ENCODE results near the gene BRMS1.
A peak's percentile ranks its signal among the peaks of the same experiment; 100 is the strongest.
"Not testable (repeated sequence)": the region's sequence is repeated elsewhere in the genome, so short reads cannot be mapped to it uniquely, and the experiment has no call there.

The BRMS1 gene

DNA sequence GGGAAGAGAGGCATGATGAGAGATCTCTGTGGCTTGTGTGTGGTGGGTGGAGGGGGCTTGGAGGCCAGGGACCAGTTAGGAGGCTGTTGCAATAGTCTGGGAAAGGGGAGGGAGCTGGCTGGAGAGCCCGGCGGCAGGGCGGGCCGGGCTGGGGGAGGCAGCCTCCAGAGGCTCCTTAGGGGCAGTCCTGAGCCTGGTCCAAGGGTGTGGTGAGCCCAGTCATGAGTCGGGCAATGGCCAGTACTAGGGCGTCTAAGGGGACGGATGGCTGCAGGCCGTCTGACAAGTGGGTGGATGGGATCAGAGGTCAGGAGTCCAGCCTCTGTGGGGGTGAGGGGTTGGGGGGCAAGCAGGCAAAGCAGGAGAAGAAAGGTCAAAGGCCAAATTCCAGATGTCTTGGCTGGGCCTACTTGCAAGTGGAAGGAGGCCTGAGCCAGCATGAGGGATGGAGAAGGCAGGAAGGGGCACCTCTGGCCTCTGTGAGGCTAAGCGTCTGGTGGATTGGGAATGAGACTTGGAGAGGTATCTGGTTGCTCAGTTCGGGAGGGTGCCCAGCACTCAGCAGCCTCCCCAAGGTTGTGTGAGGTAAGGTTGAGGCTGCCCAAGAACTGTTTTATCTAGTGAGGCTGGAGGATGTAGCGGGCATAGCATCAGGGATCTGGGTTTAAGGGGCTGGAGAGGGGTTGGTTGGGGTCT lies 22.0 kb downstream of the BRMS1 start:
- DNase-seq (ENCODE audit: low read depth, low spot score) = no peak

DNA sequence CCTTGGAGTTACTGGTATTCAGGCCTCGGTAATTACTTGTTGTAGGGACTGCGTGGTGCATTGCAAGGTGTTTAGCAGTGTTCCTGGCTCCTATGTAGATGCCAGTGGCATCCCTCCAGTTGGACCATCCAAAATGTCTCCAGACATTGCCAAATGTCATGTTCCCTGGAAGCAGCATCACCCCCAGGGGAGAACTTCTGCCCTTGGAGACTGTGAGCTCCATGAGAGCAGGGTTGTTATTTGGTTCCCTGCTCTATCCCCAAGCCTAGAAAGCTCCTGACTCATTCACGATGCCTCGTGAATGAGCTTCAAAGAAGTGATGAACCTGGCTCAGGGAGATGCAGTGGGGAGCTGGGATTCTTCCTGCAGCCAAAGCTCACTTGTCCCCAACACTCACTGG lies 23.3 kb downstream of the BRMS1 start:
- no peak for DNase-seq (ENCODE audit: low read depth, low spot score)

DNA sequence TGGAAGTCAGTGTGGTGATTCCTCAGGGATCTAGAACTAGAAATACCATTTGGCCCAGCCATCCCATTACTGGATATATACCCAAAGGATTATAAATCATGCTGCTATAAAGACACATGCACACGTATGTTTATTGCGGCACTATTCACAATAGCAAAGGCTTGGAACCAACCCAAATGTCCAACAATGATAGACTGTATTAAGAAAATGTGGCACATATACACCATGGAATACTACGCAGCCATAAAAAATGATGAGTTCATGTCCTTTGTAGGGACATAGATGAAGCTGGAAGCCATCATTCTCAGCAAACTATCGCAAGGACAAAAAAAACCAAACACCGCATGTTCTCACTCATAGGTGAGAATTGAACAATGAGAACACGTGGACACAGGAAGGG lies 24.2 kb downstream of the BRMS1 start:
- not testable (repeated sequence) for DNase-seq (ENCODE audit: low read depth, low spot score)

DNA sequence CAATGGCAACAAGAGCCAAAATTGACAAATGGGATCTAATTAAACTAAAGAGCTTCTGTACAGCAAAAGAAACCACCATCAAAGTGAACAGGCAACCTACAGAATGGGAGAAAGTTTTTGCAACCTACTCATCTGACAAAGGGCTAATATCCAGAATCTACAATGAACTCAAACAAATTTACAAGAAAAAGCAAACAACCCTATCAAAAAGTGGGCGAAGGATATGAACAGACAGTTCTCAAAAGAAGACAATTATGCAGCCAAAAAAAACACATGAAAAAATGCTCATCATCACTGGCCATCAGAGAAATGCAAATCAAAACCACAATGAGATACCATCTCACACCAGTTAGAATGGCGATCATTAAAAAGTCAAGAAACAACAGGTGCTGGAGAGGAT lies 24.6 kb downstream of the BRMS1 start:
- not testable (repeated sequence) for DNase-seq (ENCODE audit: low read depth, low spot score)

DNA sequence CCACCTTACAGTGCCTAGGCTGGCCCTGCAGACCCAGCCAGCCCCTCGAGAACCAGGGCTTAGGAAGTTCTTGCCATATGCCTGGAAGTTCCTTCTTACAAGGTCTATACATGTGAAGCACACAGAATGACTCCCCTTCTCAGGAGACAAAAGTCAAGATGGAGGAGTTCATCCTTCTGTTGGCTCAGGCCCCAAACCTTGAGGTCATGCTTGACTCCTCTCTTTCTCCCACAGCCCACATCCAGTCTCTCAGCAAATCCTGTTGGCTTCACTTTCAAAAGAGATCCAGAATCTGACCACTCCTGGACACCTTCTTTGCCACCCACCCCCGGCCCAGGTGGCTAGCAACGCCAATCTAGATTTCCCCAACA lies 26.3 kb downstream of the BRMS1 start:
- DNase-seq (ENCODE audit: low read depth, low spot score) = no peak

DNA sequence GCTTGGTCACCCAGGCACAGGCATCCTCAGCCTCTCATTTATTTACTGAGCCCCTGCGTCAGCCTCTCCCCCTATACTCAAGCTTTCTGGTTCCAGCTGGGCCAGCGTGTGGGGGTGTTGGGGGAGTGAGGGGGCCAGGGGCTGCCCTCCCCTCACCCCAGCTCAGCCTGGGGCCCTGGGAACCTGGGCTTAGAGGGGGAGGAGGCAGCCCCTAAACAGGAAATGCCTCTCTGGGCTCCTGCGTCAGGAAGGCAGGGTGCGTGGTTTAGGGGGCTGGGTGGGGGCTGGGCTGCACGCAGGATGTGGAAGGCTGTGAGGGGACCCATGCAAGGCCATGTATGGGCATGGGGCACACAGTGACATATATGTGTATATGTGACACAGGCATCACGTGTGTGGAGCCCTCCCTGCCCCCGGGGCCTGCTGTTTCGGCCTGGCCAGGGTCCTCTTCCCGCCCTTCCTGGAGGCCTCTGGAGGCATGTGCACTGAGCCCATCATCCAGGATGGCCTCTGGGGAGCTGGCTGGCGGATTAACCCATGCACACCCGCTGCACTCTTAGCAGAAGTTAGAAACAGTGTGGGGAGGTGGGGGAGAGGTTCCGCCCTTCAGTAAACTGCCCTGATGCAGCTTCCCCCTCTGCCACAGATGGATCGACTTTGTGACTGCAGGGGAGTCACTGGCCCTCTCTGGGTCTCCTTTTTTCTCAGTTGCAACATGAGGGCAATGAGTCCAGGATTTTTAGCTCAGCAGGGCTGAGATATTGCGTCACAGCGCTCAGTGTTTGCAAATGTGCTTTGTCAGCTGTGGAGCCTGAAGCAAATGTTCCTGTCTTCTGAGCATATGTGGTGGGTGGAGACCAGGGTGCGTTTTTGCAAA lies 26.9 kb downstream of the BRMS1 start:
- no peak for DNase-seq (ENCODE audit: low read depth, low spot score)

DNA sequence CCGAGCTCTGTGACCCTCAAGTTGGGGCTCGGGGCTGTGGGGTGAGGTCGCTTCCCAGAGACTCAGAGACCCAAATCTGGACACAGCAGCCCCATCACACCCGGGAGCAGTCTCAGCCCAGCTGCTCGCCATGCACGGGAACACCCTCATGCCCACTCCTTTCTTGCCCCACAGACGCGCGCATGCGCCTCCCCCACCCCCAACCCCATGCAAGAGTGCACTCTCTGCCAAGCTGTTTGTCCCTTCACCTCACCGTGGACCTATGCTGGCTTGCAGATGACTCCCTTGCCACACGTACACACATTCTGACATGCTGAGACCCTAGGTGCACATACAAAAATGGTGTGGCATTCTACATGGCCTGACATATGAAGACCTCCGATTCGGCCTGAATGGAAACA lies 27.6 kb downstream of the BRMS1 start:
- DNase-seq (ENCODE audit: low read depth, low spot score) = no peak

DNA sequence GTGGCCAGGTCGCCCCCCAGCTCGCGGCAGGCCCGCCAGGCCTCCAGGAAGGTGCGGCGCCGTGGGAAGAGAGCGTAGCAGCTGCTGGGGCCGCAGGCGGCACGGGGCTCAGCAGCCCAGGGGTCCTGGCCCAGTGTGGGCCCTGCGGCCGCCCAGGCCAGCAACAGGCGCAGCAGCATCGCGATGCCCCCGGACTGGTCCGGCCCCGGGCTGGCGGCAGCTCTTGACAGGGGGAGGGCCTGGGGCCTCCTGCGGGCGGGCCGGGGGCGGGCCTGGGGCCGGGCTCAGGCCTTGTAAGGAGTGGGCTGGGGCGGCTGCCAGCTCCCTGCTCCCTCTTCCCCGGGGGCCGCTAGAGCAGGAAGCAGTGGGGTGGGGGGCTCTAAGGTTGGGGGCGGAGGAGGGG lies 28.1 kb downstream of the BRMS1 start, which contains the start of gene CD248:
TSS of gene CD248 (minus strand) at position 196 of the 403 bp plus-strand sequence. CDS start at position 179, 17 bp downstream.
- DNase-seq (ENCODE audit: low read depth, low spot score) = peak; percentile 77

DNA sequence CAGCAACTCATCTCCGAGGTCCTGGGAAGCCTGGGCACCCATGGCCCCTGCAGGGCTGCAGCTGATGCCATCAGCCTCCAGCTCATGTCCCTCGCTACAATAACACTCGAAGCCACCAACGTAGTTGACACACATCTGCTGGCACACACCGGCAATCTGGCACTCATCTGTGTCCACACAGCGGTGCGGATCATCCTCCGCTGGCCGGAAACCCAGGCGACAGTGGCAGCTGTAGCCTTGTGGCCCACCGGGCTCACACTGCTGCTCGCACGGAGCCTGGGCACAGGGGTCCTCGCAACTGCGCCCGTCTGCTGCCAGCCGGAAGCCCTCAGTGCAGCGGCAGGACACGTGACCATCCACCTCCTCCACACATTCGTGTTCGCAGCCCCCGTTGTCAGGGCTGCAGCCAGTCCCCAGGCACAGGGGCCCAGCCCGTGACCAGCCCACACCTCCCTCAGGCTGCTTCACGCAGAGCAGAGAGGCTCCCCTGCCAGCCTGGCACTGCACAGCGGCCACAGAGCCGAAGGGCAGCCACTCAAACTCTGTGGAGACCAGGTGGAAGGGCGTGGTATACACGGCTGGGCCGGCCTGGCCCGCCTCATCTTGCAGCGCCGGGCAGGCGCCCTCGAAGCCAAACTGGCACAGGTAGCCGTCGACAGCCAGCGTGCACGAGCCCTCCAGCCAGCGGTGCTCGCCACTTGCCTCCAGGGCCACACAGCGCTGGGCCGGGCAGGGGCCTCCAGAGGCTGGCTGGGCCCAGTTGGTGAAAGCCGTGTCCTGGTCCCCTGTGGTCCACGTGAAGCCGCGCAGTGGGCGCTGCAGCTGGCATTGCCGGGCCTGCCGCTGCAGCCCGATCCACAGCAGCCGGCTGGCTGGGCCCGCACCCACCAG lies 28.7 kb downstream of the BRMS1 start:
- no peak for DNase-seq (ENCODE audit: low read depth, low spot score)

DNA sequence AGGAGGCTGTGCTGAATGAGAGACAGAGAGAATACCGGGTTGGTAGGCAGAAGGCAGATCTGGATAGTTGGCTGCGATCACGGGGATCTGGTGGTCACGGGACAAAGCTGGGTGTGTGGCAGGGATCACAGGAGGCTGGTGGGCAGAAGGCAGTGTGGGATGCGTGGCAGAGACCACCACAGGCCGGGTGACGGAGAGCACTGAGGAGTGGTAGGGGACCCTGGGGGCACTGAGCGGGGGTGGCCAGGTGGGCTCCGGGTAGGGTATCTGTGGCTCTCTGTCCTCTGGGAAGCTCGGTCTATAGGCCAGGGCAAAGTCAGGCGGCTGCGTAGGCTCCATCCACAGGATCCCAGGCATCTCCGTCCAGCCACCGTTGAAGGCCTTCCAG lies 29.4 kb downstream of the BRMS1 start:
- no peak for DNase-seq (ENCODE audit: low read depth, low spot score)

DNA sequence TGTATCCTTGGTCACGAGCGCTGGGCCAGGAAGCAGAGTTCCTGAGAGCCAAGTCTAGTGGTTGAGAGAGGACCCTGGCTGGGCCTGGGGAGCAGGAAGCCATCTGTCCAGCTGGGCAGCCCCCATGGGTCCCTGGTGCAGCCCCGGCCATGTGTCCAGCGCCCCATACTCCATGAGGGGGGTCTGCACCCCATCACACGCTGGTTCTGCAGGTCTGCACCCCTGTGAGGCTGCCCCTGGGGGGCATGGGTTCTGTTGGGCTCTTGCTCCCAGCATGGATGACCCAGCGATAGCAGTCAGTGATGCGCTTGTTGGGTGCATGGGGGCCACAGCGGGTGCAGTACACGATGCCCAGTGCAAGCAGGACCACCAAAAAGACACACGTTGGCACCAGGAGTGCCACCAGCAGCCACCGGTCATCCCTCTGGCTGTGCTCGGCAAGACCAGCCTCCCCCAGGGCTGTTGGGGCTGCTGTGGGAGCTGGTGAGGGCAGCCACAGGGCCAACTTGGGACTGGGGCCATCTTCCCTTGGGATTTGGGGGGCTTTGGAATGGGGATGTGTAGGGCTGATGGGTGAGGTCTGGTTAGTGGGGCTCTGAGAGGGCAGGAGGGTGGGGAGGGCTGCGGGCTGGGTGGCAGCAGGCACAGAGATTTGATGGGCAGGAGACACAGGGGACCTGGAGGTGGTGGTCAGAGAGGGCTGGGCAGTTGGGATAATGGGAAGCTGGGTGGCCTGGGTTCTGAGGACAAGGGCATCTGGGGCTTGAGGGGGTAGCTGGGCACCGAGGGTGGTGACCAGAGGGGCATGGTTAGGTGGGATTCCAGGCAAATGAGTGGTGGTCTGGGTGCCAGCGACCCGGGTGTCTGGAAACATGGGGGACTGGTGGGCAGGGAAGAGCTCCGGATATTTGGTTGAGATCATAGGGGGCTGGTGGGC lies 30.1 kb downstream of the BRMS1 start:
- no peak for DNase-seq (ENCODE audit: low read depth, low spot score)

DNA sequence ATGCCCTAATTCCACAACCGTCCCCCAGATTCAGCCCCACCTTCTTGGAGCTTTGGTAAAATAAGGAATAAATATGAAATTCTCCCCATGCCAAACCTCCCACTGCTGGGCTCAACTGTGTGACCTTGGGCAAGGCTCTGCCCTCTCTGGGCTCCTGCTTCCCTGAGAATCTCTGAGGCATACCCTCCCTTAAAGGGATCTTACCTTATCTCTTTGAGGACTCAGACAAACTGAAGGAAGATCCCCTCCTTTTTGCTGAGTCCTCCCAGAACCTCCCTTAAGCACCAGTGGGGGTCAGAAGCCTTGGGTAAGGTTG lies 30.8 kb downstream of the BRMS1 start:
- no peak for DNase-seq (ENCODE audit: low read depth, low spot score)

DNA sequence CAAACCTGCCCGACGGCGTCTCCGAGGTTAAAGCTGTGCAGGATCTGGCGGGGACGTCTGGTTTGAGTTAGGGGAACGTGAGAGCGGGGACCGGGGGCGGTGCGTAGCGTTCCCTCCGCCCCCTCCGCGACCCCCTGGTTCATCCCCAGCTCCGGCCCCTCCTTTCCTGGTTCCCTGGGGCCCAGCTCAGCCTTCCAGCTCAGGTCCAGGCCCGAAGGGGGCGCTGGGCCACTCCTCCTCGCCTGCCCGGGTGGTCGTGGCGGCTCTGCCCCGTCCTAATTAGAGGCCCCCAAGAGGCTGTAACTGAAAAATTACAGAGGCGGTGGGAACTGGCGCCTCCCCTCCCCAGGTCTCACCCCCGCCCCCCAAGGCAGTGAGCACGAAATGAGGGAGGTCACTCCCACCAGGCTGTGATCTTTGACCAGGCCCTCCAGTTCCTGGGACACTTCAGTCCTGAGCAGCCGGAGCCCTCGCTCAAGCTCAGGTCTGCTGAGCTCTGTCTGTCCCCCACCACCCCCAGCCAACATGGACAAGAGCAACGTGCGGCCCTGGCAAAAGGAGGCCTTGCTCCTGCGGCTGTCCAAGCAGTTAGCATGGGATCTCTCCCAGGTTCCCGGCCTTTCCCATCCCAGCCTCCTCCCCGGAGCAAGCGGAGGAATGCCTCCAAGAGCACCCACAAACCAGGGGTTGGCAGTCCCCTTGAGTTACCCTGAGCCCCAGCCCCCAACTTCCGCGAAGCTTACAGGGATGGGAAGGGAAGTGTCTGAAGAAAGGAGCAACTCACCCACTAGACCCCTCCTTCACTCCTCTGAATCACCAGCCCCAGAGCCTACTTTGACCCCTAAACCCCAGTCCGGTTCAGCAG lies 31.4 kb downstream of the BRMS1 start:
- no peak for DNase-seq (ENCODE audit: low read depth, low spot score)

DNA sequence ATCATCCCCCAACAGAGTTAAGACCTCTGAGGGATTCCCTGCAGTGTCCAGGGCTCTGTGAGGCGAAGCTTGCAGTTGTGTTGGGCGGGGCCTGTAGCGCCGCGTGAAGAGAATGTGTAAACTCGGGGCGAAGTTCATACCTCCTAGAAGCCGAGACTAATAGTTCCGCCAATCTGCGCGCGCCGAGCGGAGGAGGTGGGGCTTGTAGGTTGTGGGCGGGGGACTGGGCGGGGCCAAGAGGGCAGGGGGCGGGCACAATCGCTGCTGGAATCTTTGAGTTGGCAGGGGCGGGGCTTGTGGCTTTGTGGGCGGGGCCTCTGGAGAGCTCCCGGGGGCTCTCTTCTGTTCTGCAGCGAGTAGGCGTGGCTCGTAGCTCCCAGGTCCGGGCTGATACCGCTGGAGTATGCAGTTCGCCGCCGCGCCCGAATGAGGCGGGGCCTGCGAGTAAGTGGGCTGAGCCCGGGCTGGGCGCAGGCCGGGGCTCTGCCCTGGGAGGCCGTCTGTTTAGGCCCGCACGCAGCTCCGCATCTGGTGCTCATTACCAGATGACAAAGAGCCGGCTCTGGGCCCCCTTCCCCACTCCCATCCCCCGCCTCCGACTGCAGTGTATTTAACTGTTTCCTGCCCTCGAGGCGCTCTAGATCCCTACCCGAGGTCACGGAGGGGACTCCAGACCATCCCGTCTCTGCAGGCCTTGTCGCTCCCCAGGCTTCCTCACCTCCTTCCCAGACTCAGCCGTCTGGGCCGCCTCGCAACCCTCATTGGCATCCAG lies 32.2 kb downstream of the BRMS1 start:
- DNase-seq (ENCODE audit: low read depth, low spot score) = peak; percentile 99

DNA sequence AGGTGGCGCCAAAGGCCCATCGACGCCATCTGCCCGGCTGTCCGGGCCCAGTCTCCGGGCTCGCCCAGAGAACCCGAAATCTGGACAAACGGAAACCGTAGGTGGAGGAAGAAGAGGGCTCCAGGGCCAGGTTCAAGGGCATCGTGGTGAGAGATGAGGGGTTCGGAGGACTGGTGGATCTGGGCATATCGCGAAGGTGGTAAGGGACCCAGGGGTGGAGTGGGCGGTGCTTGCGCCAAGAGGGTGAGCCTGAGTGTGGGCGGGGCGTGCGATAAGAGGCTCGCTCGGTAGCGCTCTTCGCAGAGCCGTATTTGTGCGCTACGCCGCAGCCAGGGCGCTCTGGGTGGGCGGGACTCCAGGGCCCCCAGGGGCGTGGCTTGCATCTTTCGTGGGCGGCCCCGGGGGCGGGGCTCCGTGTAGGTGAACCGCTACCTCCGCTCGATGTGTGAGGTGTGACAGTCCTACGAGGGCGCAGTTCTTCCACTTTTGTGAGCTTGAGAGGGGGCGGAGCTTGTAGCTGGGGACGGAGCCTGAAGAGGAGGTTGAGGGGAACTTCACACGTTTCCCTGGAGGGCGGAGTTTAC lies 32.8 kb downstream of the BRMS1 start:
- DNase-seq (ENCODE audit: low read depth, low spot score) = peak; percentile 95

DNA sequence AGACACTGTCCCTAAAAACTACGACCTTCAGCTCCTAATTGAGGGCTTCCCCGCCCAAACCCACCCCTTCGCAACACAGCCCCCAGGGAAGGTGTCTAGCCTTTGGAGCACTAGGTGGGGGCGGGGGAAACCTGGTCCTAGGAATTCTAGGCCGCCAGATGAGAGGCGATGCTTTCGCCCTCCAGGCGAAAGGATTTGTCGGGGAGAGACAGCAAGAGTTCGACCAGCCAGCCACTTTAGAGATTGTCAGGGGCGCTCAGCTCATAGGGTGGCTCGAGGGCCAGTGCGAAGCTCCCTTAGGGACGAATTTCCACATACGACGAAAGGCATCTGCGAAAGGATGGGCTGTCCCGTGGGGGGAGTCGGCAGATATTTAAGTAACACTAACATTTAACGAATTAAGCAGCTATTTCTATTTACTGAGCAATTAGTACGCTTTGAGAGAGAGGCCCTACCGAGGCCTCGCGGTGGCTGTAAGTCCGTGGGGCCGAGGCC lies 33.4 kb downstream of the BRMS1 start:
- no peak for DNase-seq (ENCODE audit: low read depth, low spot score)

DNA sequence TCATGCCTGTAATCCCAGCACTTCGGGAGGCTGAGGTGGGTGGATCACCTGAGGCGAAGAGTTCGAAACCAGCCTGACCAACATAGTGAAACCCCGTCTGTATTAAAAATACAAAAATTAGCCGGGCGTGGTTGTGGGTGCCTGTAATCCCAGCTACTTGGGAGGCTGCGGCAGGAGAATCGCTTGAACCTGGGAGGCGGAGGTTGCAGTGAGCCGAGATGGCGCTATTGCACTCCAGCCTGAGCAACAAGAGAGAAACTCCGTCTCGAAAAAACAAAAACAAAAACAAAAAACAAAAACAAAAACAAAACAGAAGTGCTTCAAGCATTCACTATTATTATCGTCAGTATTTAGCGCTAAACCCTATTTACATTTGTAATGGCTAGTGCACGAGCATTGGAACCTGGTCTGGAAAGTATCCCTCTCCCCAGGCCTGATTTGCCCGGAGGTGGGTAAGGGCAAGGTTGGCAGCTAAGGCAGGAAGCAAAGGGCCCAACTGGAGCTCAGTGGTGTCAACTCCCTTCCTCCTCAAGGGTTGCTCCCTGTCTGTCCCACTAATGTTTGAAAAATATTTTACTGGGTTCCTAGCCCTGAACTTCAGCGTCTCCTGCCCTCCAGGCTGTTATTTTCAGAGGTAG lies 34.0 kb downstream of the BRMS1 start:
- not testable (repeated sequence) for DNase-seq (ENCODE audit: low read depth, low spot score)

DNA sequence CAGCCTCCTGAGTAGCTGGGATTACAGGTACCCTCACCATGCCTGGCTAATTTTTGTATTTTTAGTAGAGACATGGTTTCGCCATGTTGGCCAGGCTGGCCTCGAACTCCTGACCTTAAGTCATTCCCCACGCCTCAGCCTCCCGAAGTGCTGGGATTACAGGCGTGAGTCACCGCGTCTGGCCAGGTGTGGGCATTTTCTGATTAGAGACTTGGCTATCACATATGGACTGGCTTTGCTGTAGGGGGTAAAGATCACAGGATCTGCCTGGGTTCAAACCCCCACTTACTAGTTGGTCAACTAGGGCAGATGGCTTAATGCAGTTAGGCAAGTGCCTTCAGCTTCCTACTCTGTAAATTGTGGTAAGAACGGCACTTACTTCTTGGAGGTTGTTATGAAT lies 34.6 kb downstream of the BRMS1 start:
- no peak for DNase-seq (ENCODE audit: low read depth, low spot score)

Data from astrocyte of the hippocampus (primary cell).